GM12878 (cell line): Measurements from ENCODE around the gene TYSND1. TPM values are rescaled to one million over a fixed set of nuclear protein-coding genes. Genes with fewer than 3 reads are reported as not detected.

ENCODE experiments used
- EP300 ChIP-seq, 2 experiments: fragments of 150-350 bp in 1 of 2; IDR thresholded peaks; 2 replicates each; pipeline ENCODE4 v1.6.1; 2011 to 2012; ENCODE audit warnings: low read depth in 2 of 2, low read length in 2 of 2, borderline replicate concordance in 1 of 2, improper control_type of control experiment in 1 of 2, inconsistent platforms in 1 of 2; ENCODE audit not compliant: control insufficient read depth in 1 of 2
- IKZF2 ChIP-seq, 2 experiments: fragments of 450-650 bp; IDR thresholded peaks; 2 replicates each; pipeline ENCODE4 v1.6.1; 2017; ENCODE audit warnings: mild to moderate bottlenecking in 2 of 2, moderate library complexity in 2 of 2
- ZNF622 ChIP-seq: fragments of 450-650 bp; IDR thresholded peaks from 2 replicates; pipeline ENCODE4 v1.6.1; 2017; ENCODE audit warnings: mild to moderate bottlenecking, inconsistent platforms
- polyA plus RNA-seq, 11 experiments: library from polyadenylated mRNA; depleted of rRNA in 4 of 11; unstranded in 6 of 11; stranded (reverse) in 5 of 11; fragments of >200 nt; fragmentation: Nextera tagmentation in 4 of 11; fragmentation: Illumina TruSeq in 1 of 11; extraction: Ambion mirVana in 4 of 11; extraction: Trizol in 1 of 11; gene quantifications; 1 replicate in 1 of 11; 2 replicates in 10 of 11; pipeline versions ENCODE4 v1.2.1 to v1.2.3, GENCODE V29; 2011 to 2016; ENCODE audit warnings: inconsistent platforms in 2 of 11, missing spikeins in 2 of 11, low read depth in 1 of 11
- total RNA-seq, 4 experiments: library from RNA; depleted of rRNA in 3 of 4; stranded (reverse); fragments of >200 nt in 3 of 4; fragmentation: Illumina TruSeq in 1 of 4; extraction: Trizol in 1 of 4; gene quantifications; 2 replicates each; pipeline versions ENCODE4 v1.2.1 to v1.2.3, GENCODE V29; 2013 to 2021
- TF ChIP-seq, protein P1 (sequence below): IDR thresholded peaks from 2 replicates; pipeline ENCODE4 v1.6.1; 2011; ENCODE audit warnings: borderline replicate concordance, low read depth, mild to moderate bottlenecking, moderate library complexity, mixed read lengths, low read length; ENCODE audit not compliant: insufficient read depth; ENCODE audit errors: extremely low read length
- TF ChIP-seq, protein P2 (sequence below): IDR thresholded peaks from 2 replicates; pipeline ENCODE4 v1.6.1; 2012; ENCODE audit warnings: low read depth, low read length, improper control_type of control experiment
- TF ChIP-seq, protein P3 (sequence below): fragments of 450-650 bp; IDR thresholded peaks from 2 replicates; pipeline ENCODE4 v1.6.1; 2017; ENCODE audit warnings: borderline replicate concordance
- TF ChIP-seq, protein P4 (sequence below): IDR thresholded peaks from 2 replicates; pipeline ENCODE4 v1.6.1; 2011; ENCODE audit warnings: mild to moderate bottlenecking, low read depth, low read length, moderate library complexity; ENCODE audit not compliant: insufficient replicate concordance

TYSND1 gene
- total and polyA plus RNA-seq, 10 of the 15 experiments (the other 5 are each of a cell fraction or from before 2014, with no cell fraction given) = 1.9 to 21.4 (median 12.0) TPM

DNA sequence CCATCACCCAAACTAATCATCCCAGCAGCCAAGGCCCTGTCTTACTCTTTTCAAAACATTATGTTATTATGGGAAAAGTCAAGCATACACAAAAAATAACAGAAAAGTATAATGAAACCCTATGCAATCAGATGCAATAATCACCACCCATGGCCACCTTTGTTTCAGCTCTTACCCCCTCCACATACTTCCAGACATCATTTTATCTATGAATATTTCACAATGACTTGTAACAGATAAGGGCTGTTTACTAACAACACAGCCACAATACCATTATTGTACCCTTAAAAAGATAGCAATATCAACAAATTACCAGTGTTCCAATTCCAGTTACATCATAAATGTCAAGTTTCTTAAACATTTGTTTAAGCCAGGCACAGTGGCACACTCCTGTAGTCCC is 49.0 kb downstream of the TYSND1 start (continued):
- no peak for TF ChIP-seq EP300 (IDR thresholded peaks at IDR 0.05; ENCODE audit: borderline replicate concordance in 1 of 2, control insufficient read depth in 1 of 2, low read depth in 2 of 2, low read length in 2 of 2)
- TF ChIP-seq, protein P1, sequence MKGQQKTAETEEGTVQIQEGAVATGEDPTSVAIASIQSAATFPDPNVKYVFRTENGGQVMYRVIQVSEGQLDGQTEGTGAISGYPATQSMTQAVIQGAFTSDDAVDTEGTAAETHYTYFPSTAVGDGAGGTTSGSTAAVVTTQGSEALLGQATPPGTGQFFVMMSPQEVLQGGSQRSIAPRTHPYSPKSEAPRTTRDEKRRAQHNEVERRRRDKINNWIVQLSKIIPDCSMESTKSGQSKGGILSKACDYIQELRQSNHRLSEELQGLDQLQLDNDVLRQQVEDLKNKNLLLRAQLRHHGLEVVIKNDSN = no peak
- no peak for TF ChIP-seq IKZF2 (IDR thresholded peaks at IDR 0.05)
- TF ChIP-seq, protein P2, sequence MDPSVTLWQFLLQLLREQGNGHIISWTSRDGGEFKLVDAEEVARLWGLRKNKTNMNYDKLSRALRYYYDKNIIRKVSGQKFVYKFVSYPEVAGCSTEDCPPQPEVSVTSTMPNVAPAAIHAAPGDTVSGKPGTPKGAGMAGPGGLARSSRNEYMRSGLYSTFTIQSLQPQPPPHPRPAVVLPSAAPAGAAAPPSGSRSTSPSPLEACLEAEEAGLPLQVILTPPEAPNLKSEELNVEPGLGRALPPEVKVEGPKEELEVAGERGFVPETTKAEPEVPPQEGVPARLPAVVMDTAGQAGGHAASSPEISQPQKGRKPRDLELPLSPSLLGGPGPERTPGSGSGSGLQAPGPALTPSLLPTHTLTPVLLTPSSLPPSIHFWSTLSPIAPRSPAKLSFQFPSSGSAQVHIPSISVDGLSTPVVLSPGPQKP = no peak
- no peak for TF ChIP-seq ZNF622
- TF ChIP-seq, protein P3, sequence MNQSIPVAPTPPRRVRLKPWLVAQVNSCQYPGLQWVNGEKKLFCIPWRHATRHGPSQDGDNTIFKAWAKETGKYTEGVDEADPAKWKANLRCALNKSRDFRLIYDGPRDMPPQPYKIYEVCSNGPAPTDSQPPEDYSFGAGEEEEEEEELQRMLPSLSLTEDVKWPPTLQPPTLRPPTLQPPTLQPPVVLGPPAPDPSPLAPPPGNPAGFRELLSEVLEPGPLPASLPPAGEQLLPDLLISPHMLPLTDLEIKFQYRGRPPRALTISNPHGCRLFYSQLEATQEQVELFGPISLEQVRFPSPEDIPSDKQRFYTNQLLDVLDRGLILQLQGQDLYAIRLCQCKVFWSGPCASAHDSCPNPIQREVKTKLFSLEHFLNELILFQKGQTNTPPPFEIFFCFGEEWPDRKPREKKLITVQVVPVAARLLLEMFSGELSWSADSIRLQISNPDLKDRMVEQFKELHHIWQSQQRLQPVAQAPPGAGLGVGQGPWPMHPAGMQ = no peak
- TF ChIP-seq, protein P4, sequence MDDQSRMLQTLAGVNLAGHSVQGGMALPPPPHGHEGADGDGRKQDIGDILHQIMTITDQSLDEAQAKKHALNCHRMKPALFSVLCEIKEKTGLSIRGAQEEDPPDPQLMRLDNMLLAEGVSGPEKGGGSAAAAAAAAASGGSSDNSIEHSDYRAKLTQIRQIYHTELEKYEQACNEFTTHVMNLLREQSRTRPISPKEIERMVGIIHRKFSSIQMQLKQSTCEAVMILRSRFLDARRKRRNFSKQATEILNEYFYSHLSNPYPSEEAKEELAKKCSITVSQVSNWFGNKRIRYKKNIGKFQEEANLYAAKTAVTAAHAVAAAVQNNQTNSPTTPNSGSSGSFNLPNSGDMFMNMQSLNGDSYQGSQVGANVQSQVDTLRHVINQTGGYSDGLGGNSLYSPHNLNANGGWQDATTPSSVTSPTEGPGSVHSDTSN = no peak
